ENCODE results near the gene RNF144A. TPM values are rescaled to one million over a fixed set of nuclear protein-coding genes. Genes with fewer than 3 reads are reported as not detected.

RNF144A gene
- polyA plus RNA-seq, 1 experiment: 0.12 TPM

Other genes with a start within 250 kb of the RNF144A start
- gene CMPK2, start 51.5 kb upstream of the RNF144A start, polyA plus RNA-seq (2011; rRNA removed): 0.21 and 0.66 TPM in 2 replicates
- 0.05 and 0.22 TPM in 2 replicates for gene RSAD2, start 39.6 kb upstream of the RNF144A start, polyA plus RNA-seq (2011; rRNA removed)

Measured in BJ (cell line).